ENCODE measurements around the gene STPG3. TPM values are rescaled to one million over a fixed set of nuclear protein-coding genes. Genes with fewer than 3 reads are reported as not detected.

Gene STPG3
- polyA plus RNA-seq, 1 donor = 0.18 TPM

DNA sequence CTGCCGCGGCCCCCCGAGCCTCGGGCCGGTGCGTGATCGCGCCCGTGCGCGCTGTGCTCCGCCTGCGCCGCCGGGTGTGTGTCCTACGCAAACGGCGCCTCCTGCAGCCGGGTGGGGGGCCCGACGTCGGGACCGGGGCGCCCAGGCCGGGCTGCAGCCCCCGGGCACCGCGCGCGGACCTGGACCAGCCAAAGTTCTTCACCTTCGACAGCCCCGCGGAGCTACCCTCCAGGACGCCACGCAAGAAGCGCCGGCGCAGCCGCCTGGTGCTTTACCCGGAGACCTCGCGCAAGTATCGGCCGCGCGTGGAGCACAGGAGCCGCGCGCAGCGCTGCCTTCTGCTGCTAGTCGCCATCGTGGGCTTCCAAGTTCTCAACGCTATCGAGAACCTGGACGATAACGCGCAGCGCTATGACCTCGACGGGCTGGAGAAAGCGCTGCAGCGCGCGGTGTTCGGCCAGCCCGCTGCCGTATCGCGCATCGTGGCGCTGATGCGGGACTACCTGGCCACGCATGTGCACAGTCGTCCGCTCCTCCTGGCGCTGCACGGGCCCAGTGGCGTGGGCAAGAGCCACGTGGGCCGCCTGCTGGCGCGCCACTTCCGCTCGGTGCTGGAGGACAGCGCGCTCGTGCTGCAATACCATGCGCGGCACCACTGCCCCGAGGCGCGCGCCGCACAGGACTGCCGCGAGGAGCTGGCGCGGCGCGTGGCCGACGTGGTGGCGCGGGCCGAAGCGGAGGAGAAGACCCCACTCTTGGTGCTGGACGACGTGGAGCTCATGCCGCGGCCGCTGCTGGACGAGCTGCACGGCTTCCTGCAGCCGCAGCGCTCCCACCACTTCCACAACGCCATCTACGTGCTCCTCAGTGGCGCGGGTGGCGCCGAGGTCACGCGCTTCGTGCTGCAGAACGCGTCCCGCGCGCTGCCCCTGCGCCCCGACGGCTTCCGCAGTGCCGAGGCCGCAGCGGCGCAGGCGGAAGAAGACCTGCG is 27.9 kb downstream of the STPG3 start:
- no peak for DNase-seq (ENCODE audit: low read depth)

DNA sequence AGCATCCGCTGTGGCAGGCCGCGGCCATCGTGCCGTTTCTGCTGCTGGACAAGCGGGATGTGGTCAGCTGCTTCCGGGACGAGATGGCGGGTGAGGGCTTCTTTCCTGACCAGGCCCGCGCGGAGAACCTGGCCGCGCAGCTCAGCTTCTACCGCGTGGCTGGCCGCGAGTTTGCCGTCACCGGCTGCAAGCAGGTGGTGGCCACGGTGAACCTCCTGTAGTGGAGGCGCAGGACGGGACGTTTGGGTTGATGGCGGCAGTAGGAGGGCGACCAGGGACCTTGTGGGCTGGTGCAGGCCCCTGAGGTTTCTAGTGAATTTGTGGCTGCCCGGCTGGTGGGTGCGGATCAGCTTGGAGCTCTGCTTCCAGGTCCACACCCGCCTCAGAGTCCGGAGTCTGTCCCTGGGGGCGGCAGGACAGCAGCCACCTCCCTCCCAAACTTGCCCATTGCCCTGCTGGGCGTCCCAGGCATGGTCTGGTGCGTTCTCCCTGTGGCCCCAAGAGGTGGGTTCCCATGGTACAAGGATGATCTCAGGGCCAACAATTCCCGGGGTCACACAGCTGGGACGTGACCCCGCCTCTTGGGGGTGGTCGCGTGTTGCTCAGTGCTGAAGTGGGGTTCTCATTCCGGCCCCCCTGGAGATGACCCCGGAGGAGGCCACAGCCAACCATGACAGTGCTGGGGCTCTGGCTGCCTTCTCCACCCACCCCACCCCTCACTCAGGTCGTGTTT is 28.8 kb downstream of the STPG3 start:
- no peak for DNase-seq (ENCODE audit: low read depth)

DNA sequence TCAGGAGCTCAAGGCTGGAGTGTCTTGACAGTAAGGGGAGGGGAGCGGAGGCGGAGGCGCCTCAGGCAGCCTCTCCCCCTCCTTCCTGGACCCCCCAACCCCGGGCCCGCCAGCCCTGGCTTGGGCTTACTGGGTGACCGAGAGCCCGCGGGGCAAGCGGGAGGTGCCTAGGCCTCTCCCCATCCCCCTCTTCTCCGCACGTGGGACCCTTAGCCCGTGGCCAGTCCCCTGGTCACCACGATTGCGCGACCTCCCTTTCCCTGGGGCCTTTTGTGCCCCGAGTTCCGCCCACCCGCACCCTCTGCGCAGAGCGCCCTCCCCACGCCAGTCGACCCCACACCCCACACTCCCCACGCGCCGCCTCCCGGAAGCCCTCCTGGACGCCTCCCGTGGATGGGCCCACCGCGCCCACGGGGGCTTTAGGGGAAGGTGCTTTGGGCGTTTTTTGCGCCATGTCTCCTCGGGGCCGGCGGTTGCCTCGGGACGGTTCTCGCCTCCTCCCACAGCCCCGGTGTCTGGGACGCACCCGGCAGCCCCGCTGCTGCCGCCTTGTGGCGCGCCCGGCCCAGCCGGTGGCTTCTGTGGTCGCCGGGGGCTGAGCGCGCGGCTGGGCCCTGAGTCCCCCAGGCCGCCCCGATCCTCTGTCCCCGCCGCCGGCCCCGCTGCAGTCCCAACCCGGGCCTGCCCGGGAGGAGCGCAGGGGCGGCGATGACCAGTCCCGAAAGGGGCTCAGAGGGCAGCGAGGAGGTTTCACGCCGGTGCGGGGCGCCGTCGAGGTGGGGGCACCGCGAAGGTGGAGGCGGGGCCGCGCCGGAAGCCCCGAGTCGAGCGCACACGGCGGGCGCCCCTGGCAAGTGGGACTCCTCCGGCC is 29.6 kb downstream of the STPG3 start:
- DNase-seq (ENCODE audit: low read depth) = no peak

DNA sequence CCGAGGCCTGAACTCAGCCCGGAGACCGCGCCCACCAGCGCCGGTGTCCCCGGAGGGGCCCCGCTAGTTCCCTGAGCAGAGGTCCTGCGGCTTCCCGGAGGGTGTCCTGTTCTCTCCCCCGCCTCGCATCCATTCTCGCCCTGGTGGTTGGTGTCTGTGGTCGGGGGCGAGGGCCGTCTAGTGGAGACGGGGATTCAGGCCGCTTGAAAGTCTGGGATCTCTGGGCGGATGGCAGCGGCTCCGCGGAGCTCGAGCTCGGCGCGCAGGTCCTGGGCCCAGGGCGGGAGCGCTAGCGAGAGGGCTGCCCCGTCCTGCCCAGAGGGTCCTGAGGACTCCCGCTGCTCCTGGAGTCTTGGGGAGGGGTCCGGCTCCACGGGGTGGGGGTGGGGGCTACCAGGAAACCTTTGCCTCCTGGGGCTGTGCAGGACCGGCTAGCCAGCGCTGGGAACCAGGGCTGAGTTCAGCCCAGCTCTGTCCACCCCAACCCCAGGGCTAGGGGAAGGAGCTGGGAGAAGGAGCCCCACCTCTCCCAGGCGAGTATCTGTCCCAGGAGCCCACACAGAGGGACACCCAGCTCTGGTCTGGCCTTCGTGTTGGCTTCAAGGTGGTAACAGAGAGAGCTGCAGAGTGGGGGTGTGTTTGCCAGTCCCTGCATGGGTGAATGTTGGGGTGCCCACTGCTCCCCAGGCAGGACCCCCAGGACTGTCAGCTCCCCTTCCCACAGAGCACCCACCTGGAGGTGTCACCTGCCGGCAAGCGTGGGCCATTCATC is 30.4 kb downstream of the STPG3 start:
- DNase-seq (ENCODE audit: low read depth) = no peak

DNA sequence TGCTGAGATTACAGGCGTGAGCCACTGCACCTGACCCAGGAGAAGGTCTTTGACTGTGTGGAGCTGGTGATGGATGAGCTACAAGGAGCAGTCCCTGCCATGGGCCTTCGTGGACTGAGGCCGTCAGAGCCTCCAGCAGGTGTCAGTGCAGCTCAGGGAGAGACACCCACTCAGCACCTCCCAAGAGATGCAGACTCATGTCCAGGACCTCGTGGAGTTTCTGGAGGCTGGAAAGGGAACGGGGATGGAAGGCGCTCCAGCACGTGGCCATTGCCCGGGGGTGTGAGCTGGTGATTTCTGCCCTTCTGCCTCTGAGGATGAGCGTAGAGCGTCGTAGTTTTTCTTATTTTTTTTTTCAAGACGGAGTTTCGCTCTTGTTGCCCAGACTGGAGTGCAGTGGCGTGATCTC is 35.9 kb downstream of the STPG3 start:
- no peak for DNase-seq (ENCODE audit: low read depth)

DNA sequence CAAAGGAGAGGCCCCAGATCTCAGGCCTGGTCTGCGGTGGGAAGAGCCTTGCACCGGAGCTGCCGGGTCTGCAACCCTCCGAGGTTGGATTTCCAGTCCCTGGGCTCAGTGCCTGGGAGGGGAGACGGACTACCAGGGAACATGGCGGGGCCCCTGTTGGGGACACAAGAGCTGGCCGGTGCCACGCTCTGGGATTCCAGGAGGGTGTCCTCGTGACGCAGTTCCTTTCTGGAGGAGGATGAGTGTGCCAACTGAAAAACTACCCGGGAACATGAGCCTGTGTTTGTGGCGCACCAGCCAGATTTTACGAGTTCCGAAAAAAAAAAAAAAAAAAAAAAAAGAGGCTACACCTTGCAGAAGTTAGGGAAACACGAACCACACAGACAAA is 42.0 kb downstream of the STPG3 start:
- DNase-seq (ENCODE audit: low read depth) = no peak

DNA sequence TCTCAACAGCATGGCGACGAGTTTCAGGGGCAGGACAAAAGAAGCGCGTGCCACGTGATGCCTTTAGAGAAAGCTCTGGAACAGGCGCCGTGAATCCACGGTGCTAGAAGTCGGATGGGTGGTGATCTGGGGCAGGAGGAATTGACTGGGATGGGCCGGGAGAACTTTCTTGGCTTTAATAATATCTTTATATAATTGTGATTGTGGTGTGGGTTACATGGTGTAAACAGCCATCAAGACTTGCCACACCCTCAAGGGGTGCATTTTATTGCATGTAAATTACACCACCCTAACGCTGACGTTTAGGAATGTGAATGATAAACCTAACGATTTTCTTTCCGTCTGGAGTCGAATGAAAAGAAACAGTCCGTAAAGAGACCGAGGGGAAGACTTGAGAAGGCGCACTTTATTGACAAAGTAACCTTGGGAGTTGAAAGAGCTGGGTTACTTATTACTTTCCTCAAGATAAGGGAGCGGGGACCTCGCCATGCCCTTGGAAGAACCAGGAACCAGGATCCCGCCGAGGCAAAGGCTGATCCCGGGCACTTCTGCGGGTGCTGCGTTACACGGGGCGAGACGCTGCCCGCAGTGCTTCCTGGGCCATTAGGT is 42.5 kb downstream of the STPG3 start:
- no peak for DNase-seq (ENCODE audit: low read depth)

DNA sequence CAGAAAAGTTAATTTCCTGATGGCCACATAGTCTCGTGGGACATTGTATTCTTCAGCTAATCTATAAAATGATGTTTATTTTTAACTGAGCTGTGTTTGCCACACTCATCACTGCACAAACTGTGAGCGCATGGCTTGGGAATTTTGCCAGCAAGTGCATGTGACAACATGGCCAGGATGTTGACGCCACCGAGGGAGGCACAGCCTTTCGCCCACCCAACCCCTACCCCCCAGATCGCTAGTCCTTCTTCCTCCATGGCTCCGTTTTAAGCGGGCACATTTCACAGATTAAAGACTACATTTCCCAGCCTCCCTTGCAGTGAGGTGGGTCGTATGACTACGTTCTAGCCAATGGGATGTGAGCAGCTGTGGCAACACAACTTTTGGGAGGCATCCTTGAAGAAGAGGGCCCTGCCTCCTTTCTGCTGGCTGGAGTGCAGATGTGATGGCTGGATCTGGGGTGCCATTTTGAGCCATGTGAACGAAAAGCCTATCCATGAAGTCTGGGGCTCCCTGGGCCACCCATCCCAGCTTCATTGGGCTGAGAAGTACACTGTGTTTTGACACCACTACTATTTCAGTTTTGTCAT is 43.1 kb downstream of the STPG3 start:
- DNase-seq (ENCODE audit: low read depth) = no peak

DNA sequence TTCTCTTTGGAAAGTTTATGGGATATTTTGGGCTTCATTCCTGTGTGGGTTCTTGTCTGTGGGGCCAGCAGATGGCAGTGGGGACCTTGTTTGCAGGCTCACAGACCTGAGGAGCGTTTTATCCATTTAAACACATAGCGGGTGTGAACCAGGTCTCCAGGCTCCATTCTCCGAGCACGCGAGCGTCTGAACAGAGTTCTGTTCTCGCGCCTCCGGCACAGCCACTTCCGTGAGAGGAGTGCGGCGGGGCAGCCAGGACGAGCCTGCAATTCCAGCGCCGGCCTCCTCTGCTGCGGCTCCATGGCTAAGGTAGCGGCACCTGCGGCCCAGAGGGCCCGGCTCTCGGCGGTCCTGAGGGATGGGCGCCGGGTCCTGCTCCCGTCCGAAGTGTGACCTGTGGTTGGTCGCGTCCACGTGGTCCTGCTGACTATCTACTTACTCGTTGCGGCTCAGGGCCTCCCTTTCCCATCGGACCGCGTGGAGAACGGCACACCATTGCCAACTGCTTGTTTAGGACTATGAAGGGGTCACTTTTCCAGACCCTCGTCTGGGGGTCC is 43.7 kb downstream of the STPG3 start:
- DNase-seq (ENCODE audit: low read depth) = no peak

DNA sequence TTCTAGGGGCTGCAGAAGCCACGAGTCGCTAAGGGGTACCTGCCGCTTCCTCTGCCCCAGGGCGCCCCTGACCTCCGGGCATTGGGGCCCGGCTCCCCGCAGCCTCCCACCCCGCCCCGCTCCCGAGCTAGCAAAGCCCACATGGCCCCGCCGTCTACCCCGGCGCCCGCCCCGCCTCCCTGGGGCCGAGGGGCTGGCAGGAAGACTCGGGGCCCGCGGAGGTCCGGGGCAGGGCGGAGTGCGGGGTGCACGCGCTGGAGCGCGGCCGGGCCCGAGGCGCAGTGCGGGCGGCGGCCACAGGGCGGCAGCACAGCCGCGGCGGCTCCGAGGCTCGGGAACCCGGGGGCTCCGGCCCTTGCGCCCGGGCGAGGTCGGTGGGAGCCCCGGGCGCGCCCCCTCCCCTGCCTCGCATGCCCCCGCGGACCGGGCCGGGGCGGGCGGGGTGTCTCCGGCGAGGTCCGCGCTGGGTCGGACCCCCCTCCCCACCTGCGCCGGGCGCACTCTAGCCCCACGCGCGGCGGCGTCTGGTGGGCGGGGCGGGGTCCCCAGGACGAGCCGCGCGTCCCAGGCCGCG is 44.2 kb downstream of the STPG3 start:
- DNase-seq (ENCODE audit: low read depth) = no peak

DNA sequence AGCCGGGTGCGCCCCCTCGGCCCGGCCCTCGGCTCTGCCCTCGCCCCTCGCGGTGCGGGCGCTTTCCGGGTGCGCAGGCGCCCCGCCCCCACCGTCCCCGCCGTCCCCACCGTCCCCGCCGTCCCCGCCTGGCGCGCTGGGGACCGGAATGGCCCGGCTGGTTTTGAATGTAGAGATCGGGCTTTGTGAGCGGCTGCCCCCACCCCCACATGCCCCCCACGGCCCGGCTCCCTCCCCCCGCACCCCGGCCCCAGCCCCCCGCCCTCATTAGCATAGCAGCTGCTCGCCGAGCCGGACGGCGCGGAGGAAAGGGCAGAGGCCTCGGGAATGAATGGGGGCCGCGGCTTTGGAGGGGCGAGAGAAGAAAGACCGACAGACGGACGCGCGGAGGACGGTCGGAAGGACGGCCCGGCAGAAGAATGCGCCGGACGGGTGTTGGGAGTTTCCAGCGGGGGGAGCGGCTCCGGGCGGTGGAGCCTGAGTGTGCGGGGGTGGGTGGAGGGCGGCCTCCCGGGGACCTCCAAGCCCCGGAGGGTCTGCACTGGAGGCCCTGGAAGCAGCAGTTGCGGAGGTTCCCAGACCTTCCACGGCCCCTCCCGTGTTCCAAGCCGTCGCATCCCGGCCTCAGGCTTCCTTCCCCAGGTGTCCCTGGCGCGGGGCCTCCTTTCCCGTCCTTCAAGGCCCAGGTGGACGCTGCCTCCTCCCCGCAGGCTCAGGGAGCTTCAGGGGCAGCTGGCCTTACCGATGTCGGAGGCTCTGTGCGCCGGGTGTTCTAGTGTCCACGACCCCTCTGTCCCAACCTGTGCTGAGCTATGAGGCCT is 45.0 kb downstream of the STPG3 start:
- no peak for DNase-seq (ENCODE audit: low read depth)

DNA sequence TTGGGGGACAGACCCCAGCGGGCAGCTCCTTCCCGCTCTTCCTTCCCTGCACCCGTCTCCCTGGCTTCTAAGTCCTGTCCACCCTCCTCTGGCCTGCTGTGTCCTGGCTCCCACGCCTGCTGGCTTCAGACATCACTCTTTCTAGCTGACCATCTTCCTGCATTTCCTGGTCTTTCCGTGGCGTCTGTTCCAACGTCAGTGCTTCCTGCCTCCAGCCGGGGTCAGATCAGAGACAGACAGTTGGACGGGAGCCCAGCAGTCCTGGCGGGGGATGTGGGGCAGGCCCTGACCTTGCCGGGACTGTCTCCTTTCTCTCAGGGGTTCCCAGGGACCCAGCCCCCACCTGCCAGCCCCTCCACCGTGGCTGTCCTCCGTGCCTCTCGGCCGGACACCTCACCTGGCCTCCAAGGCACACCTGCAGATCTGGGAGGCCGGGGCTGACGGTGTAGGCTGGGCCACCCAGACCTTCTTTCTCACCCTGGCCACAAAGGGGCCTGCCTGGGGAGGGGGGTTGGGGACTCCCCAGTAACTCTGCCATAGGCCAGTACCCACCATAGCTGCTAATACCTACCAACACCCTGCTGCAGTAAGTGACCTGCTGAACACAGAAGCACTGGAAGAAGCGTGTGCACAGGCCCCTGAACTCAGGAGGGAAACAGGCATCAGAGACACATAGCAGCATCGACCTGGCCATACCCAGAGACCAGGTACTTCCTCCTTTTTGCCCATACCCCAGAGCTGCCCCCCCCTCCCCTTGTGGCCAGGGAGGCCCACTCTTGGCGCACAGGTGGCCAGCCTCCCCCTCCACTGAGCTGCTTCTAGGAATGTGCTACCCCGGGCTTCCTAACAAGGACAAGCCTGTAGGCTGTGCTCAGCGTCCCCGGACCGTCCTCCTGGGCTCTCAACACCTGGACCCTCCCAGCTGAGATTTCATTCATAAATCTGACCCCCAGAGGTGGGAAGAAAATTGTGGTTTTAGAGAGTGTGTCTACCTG is 45.9 kb downstream of the STPG3 start:
- no peak for DNase-seq (ENCODE audit: low read depth)

DNA sequence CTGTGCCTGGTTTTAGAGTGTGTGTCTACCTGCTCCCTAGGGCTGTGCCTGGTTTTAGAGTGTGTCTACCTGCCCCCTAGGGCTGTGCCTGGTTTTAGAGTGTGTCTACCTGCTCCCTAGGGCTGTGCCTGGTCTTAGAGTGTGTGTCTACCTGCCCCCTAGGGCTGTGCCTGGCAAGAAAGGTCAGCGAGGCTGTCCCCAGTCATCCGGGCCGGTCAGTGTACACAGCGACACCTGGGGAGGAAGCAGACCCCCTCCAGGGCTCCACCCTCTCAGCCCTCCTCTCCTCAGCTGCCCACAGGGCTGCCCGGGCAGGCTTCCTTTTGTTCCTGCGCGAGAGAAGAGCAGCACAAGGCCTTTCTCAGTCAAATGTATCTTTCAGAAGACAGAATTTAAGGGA is 46.9 kb downstream of the STPG3 start:
- DNase-seq (ENCODE audit: low read depth) = no peak

DNA sequence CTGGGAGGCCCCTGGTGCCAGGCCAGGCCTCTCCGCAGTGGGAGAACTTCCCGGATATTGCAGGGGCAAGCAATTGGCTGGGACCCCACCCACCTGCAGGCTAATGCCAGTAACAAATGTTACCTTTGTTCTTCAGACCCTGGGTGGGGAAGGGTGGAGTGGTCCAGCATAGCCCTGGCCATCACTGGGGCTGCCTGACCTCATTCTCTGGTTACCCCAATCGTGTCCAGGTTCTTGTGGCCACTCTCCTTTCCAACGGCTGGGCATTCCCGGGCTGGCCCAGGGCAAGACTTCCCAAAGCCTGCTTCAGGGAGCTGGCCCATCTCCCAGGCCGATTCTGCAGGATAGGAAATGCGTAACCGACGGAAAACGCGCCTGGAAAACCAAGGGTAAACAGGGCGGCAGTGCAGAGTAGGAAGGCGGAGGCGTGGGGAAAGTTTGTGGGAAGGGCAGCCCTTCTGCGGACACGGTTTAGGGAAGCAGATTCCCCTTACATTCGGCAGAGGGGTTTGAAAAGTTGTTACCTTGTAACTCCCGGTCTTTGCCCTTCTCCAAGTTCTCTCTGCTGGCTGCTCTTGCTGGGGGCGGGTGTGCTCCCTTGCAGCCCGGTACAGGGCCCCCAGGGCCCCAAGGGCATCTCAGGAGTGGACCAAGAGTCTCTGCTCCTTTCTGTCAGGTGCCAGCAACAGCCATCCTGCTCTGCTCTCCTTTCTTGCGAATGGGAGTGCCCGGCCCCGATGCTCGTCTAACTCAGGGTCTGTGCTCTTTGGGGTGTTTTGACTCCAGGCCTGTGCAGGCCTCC is 47.5 kb downstream of the STPG3 start:
- DNase-seq (ENCODE audit: low read depth) = no peak

DNA sequence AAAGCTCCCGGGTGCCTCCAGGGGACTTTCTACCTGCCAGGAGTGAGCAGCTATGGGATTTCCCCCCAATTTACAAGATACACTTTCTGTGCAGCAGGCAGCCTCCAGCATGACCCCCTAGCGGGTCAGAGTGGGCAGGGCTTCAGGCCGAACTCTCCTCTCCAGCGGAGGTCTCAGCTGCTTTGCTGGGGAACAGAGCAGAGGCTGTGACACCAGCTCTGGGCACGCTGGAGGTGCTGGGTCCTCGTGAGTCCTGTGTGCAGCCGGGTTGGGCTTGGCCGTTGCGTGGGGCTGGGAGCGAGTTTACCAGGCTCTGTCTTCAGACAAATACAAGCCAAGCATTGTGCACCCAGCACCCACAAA is 48.1 kb downstream of the STPG3 start:
- no peak for DNase-seq (ENCODE audit: low read depth)

DNA sequence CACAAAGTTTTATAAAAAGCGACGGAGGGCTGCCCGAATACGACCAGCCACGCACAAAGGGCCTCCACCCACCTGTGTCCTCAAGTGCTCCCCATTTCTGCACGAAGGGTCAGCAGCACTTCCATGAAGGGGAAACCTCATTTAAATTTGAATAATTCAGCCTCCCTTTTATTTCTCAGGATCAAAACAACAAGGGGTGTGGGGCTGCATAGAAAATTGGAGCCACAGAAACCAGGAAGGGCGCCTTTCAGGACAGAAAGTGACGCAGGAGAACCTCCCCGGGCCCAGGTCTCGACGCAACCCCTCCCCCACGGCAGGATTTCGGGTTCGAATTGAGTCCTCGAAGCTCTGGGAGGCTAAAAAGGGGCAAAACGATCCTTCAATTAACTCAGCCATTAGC is 48.9 kb downstream of the STPG3 start:
- DNase-seq (ENCODE audit: low read depth) = no peak

DNA sequence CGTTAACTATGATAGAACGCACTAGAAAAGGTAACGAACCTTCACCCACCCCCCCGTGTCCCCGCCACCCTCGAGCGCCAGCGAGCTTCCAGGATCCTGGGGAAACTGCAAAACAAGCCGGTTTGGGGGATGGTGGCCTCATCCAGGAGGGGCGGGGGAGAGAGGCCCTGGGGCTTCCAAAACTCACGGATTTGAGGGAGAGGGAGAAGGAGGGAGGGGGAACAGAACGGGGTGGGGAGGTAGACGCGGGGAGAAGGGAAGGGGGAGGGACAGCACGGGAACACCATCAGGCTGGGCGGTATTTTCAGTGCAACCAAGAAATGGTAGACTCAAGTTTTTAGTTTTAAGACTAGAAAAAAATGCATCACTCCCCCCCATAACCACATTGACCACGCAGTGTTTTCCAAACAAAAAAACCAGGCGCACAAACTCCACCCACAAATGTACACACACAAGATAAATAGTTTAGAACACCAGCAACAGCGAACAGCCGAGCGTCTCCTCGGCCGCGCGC is 49.5 kb downstream of the STPG3 start:
- DNase-seq (ENCODE audit: low read depth) = no peak

All from forelimb muscle (tissue), 1 donor.